ENCODE measurements around the gene TNNT2. TPM values are rescaled to one million over a fixed set of nuclear protein-coding genes. Genes with fewer than 3 reads are reported as not detected.

TNNT2 gene
- total RNA-seq, 1 donor from 2014 or later: not detected

GRCh38 chr1:201311356-201312011, 66.0 kb downstream of the TNNT2 start:
- H3K36me3 Mint-ChIP-seq (ENCODE audit: unreplicated experiment): peaks cover 4% of the 10 kb centered on the region
- H3K9me3 Mint-ChIP-seq (ENCODE audit: unreplicated experiment): peaks cover 7% of the 10 kb centered on the region
- H3K27ac Mint-ChIP-seq (ENCODE audit: unreplicated experiment): no peak overlapping the region
- peaks cover 25% of the 10 kb centered on the region for H3K4me1 Mint-ChIP-seq (ENCODE audit: low read depth, unreplicated experiment)
- H3K4me3 Mint-ChIP-seq (ENCODE audit: unreplicated experiment): no peak overlapping the region
- DNase-seq: no peak
- no peak for TF ChIP-seq CTCF (IDR thresholded peaks at IDR 0.05; ENCODE audit: partially characterized antibody, unreplicated experiment)
- peaks cover 11% of the 10 kb centered on the region for H3K27me3 Mint-ChIP-seq (ENCODE audit: unreplicated experiment)

DNA sequence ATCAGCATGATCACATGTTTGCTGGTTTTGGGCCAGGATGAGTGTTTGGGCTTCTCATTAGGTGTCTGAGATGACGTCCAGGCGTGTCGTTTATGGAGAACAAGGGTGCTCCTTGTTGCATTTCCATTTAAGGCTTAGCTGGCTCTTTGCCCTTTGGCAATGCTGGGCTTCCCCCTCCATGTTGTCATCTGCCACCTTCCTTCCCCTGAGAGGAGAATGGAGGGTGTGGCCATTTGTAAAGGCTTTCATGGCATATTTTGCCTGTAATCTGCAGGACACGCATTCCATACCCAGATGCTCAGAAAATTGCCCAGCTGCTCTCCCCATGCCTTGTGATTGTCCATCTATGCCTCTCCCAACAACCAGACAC, 66.5 kb downstream of the TNNT2 start:
- peaks cover 25% of the 10 kb centered on the region for H3K4me1 Mint-ChIP-seq (ENCODE audit: low read depth, unreplicated experiment)

DNA sequence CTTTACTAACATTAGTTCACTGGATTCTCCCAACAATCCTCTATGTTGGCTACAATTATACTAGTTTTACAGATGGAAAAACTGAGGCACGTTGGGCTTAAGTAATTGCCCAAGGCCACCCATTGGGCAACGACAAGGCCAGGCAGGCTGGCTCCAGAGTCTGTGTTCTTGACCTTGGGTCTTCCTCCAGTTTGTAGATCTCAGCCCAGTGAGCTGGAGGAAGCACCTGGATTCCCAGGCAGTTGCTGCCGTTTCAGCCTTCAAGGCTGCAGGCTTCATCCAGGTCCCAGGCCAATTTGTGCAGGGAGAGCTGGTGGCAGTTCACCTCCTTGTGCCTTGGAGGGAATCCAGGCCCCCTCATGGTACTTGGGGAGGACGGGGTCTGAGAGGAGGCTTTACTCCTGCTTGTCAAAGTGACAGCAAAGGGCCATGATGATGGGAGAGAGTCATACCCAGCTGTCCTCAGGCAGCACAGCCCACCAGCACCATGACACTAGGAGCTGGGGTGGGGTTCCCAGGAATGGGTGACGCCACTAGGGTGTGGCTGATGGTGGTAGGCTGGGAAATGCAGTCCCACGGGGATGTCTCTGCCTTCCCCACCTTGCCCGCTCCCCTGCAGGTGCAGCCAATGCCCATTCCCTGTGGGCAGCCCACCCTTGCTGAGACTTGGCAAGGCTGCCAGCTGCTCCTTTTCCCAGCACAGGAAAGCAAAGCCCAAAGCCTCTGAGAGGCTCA, 67.1 kb downstream of the TNNT2 start:
- TF ChIP-seq CTCF (IDR thresholded peaks at IDR 0.05; ENCODE audit: partially characterized antibody, unreplicated experiment): no peak
- peaks cover 7% of the 10 kb centered on the region for H3K27me3 Mint-ChIP-seq (ENCODE audit: unreplicated experiment)
- peaks cover 25% of the 10 kb centered on the region for H3K4me1 Mint-ChIP-seq (ENCODE audit: low read depth, unreplicated experiment)
- H3K27ac Mint-ChIP-seq (ENCODE audit: unreplicated experiment): no peak overlapping the region
- DNase-seq: no peak
- no peak overlapping the region for H3K4me3 Mint-ChIP-seq (ENCODE audit: unreplicated experiment)
- no peaks in the 10 kb centered on the region for H3K36me3 Mint-ChIP-seq (ENCODE audit: unreplicated experiment)
- peaks cover 4% of the 10 kb centered on the region for H3K9me3 Mint-ChIP-seq (ENCODE audit: unreplicated experiment)

More for the DNA sequence above, 66.5 kb downstream of the TNNT2 start:
- peaks cover 10% of the 10 kb centered on the region for H3K27me3 Mint-ChIP-seq (ENCODE audit: unreplicated experiment)
- TF ChIP-seq CTCF (IDR thresholded peaks at IDR 0.05; ENCODE audit: partially characterized antibody, unreplicated experiment): no peak
- no peak for DNase-seq
- H3K4me3 Mint-ChIP-seq (ENCODE audit: unreplicated experiment): no peak overlapping the region
- H3K27ac Mint-ChIP-seq (ENCODE audit: unreplicated experiment): no peak overlapping the region
- peaks cover 3% of the 10 kb centered on the region for H3K36me3 Mint-ChIP-seq (ENCODE audit: unreplicated experiment)
- H3K9me3 Mint-ChIP-seq (ENCODE audit: unreplicated experiment): peaks cover 6% of the 10 kb centered on the region

GRCh38 chr1:201309416-201309815, 68.1 kb downstream of the TNNT2 start:
- peak; percentile 70 for DNase-seq
- H3K36me3 Mint-ChIP-seq (ENCODE audit: unreplicated experiment): no peaks in the 10 kb centered on the region
- TF ChIP-seq CTCF (IDR thresholded peaks at IDR 0.05; ENCODE audit: partially characterized antibody, unreplicated experiment): no peak
- H3K9me3 Mint-ChIP-seq (ENCODE audit: unreplicated experiment): peaks cover 4% of the 10 kb centered on the region
- peak overlapping the region; percentile 25 for H3K4me3 Mint-ChIP-seq (ENCODE audit: unreplicated experiment)
- H3K27ac Mint-ChIP-seq (ENCODE audit: unreplicated experiment): no peak overlapping the region
- peaks cover 7% of the 10 kb centered on the region for H3K27me3 Mint-ChIP-seq (ENCODE audit: unreplicated experiment)
- H3K4me1 Mint-ChIP-seq (ENCODE audit: low read depth, unreplicated experiment): peaks cover 25% of the 10 kb centered on the region

Other genes with a start within 250 kb of the TNNT2 start
- gene TMEM9, start 223.2 kb downstream of the TNNT2 start, total RNA-seq (ENCODE audit: unreplicated experiment): 80.2 TPM
- gene IGFN1, start 186.9 kb downstream of the TNNT2 start, total RNA-seq (ENCODE audit: unreplicated experiment): 1.9 TPM
- gene PKP1, start 94.2 kb downstream of the TNNT2 start, total RNA-seq (ENCODE audit: unreplicated experiment): not detected
- 0.25 TPM for gene LAD1, start 21.6 kb upstream of the TNNT2 start, total RNA-seq (ENCODE audit: unreplicated experiment)
- 4.1 TPM for gene TNNI1, start 44.0 kb upstream of the TNNT2 start, total RNA-seq (ENCODE audit: unreplicated experiment)
- 18.5 TPM for gene PHLDA3, start 91.5 kb upstream of the TNNT2 start, total RNA-seq (ENCODE audit: unreplicated experiment)
- gene CSRP1, start 129.4 kb upstream of the TNNT2 start, total RNA-seq (ENCODE audit: unreplicated experiment): 6.2 TPM
- gene NAV1, start 161.4 kb upstream of the TNNT2 start, total RNA-seq (ENCODE audit: unreplicated experiment): 124 TPM

All from glutamatergic neuron (in vitro differentiated cells).